8988T (cell line): Measurements from ENCODE around the gene MYL5.
"Not testable (repeated sequence)": the region's sequence is repeated elsewhere in the genome, so short reads cannot be mapped to it uniquely, and the experiment has no call there.

Experiments used
- DNase-seq: peaks from one replicate; pipeline ENCODE4 v3.0.0; 2011

Gene MYL5

DNA sequence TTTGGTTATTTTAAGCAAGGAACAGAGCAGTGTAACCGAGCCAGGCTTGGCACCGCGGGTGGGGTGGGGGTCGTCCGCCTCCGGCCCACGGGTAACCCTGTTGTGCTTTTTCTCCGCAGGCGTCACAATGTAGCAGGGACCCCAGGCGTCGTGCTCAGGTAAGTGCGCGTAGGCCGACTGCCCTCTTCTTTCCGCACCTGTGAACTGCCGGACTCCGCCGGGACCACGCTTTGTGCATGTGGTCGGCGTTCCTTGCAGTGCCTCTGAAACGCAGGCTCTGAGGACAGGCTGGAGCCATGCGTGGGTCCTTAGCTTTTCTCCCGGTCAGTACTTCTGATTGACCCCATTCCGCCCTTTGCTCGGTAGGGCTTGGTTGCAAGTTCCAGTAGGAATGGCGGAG is 56.2 kb downstream of the MYL5 start:
- DNase-seq = no peak

DNA sequence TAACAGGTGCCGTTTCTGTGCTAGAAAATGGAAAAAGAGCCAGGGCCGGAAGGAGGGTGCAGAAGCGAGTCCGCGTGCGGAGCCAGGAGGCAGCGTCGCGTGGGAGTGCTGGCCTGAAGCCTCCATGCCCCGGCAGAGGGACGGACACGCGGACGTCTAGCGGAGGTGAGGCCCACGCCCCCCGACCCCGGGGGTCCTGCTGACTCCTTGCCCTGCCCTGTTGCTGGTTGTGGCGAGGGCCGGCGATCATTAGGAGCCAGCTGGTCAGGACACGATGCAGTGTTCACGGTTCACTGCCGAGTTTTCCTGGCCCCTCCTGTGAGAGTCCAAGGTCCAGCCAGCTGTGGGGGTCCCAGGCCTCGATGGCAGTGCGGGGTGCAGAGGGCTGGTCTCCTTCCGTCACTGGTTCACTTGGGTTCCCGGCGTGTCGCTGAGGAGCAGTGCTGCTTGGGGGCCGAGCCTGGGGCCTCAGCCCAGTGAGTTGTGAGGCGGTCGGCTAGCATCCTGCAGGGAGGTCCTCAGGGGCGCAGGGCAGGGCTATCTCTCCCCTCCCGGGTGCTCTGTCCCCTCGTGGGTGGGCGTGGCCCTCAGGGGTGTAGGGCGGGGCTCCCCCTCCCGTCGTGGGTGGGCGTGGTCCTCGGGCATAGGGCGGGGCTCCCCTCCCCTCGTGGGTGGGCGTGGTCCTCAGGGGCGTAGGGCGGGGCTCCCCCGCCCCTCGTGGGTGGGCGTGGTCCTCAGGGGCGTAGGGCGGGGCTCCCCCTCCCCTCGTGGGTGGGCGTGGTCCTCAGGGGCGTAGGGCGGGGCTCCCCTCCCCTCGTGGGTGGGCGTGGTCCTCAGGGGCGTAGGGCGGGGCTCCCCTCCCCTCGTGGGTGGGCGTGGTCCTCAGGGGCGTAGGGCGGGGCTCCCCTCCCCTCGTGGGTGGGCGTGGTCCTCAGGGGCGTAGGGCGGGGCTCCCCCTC is 56.9 kb downstream of the MYL5 start:
- DNase-seq = not testable (repeated sequence)
